CD1c-positive myeloid dendritic cell (primary cell): Measurements from ENCODE around the gene NTM.
A peak's percentile ranks its signal among the peaks of the same experiment; 100 is the strongest.

ENCODE experiments used
- DNase-seq: peaks from one replicate; pipeline ENCODE4 v3.0.0-alpha.2; 2016; ENCODE audit errors: extremely low spot score

NTM gene

DNA sequence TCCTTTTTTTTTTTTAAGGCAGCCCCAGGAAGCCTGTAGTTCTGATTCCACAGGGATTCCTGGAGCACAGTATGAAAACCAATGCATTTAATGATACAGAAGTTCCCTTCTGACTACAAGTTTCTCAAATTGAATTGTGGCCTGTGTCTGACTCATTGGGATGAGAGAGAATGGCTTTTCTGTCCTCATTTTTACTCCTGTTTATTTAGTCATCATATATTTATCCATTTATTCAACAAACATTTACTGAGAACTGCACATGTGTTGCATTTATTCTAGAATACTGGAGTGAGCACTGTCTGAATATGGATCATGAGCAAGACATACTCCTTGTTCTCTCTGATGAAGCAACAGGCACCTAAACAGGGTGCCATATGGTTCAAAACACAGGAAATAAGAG lies 231.2 kb downstream of the NTM start:
- no peak for DNase-seq

DNA sequence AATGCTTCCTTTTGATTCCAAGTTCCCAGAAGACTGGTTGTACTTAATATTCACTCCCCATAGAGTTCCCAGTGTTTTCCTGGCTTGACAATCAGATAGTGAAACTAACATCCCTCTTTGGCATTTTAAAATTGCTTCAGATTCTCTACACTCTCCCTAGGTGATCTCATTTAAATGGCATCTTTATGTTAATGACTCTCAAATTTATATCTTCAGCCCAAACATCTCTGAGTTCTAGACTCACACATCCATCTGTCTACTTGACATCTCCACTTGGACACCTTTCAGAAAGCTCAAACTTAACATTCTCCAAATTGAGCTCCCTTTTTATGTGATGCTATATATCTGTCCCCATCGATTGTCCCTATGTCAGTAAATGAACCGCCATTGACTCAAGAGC lies 232.0 kb downstream of the NTM start:
- DNase-seq: no peak

DNA sequence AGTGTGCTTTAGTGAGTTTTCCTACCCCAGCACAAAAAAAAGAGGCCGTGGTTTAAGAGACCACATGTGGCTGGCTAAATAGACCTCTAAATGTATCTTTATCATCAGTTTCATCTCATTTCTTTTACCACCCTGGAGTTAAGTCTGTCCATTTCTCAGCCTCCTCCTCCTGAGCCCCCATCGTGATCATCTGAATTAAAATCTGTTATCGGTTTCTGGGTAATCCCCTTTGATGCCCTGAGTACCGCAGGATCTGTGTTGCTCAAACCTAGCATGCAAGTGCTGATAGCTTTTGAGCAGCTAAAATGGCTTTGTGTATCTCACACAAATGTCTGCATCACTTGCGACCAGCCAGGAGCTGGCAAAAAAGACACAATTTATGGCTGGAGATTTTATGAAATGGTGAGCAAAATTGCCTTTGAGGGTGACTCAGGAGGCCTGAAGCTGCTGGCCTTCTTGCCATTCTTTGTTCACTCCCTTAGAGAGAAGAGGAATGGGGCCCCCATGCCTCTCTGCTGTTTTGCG lies 236.5 kb downstream of the NTM start:
- DNase-seq: no peak

DNA sequence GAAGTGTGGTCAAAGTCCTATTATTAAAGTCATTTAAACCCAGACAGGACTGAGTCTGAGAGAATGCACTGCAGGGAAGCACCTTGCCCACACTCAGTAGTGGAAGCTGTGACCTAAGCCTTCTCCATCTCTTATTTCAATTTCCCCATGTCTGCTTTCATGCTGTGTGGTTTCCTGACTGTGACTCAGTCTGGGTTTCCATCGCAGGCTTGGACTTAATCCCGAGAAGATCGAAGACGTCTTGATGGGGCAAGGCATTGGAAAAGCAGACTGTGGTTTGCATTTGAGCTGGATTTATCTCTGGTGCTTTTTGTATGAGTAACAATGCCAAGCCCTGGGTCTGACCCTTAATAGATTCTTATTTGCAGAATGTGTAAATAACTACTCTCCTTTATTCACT lies 238.9 kb downstream of the NTM start:
- DNase-seq: no peak

DNA sequence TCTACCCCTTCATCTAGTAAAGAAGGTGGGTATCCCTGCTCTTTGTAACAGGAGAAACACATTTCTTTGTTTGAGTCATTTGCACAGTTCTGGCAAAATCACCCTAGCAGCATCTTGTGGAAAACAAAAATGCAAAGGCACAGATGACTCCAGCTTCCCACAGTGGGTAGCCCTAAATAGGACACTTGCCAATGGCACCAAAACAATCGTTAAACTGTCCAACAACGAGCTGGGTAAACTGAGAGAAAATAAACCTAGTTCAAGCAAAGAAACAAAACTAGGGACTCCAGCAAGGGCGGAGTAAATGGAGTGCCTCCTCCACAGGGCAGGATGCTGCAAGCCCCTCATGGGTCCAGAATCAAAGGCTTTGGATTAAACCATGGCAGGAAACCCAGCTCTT lies 239.5 kb downstream of the NTM start:
- no peak for DNase-seq

DNA sequence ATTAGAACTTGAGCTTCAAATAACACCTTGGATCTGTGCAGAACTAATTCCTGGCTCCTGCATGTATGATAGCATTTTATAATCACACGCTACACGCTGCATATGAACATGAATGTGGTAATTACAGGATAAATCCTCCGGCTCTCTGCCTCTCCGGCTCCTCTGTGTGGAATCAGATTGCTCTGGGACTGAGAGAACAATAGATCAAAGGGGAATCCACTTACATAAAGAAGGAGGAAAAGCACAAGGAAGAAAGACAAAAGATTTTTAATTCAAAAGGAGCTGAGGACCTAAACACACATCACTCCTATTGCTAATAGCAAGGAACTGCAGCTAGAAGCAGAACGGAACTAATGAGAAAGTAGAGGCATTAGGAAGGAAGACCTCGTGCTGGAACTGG lies 240.9 kb downstream of the NTM start:
- no peak for DNase-seq

DNA sequence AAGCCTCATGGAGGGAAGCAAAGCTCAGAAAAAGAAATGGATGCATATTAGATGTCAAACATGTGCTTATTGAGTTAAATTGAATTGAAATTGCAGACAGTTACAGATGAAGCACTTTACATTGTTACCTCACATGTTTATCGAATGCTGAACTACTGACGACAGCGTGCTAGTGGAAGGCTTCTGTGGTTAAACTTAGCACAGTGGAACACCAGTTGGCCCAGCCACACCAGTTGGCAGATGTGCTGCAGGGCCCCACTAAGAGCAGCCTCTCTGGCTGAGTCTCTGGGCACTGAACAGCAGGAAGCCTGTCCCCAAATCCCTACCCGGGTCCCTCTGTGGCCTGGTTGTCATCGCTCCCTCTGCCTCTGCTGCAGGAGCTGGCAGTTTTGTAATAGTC lies 242.1 kb downstream of the NTM start:
- no peak for DNase-seq

DNA sequence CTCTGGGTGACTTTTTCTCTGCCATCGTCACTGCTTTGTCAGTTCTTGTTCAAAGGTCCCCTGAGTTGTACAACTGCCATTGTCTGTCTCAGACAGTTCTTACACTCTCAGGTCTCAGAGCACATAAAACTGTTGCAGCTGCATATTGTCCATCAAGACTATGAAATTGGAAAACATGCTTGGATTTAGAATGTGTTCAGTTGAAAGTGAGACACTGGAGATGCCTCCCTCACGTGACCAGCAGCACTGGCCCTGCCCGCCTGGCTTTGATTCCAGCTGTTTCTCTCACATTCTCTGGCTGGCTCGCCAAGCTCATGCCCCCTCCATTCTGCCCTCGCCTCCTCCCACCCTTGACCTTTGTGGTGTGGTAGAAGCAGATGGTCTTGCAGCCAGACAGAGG lies 244.2 kb downstream of the NTM start:
- DNase-seq: no peak

DNA sequence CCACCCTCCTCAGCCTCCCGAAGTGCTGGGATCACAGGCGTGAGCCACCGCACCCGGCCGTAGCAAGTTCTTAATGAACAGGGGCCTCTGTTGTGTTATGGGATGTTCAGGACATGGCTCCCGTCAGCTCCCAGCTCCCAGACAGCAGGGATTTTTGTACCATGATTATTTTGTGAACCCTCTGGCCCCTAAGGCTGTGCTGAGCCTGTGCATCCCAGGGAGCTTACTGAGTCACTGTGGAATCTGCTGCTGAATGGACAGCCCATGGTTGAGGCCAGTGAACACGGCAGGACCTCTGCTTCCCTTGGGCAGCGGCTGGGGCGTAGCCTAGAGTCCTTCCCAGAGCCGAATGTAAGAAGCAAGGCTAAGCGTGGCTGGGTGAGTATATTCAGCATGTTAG lies 245.2 kb downstream of the NTM start:
- no peak for DNase-seq

DNA sequence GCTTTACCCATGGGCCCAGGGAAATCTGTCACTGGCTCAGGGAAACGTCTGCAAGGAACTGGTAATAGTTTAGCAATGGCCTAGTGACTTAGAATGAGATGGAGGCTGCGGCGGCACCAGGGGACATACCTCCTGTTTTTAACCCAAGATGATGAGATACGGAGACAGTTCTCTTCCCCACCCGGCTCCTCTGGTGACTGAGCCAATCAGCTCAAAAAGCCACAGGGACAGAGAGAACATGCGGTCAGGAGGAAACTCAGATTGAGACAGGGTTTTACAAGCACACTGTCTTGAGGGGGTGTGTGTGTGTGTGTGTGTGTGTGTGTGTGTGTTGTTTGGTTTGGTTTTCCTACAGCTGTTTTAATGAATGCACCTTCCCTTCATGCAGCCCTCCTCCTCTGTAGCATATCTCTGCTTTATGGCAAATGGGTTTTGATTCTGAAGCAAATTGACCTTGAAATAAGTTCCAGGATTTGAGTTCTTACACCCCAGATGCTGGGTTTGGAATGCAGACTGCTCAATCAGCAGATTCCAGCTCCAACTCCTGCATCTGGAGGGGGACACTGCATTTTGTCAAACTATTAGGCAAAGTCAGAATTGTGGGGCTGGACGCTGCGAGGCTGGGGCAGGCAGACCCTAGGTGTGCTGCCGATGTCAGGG lies 246.2 kb downstream of the NTM start:
- no peak for DNase-seq

DNA sequence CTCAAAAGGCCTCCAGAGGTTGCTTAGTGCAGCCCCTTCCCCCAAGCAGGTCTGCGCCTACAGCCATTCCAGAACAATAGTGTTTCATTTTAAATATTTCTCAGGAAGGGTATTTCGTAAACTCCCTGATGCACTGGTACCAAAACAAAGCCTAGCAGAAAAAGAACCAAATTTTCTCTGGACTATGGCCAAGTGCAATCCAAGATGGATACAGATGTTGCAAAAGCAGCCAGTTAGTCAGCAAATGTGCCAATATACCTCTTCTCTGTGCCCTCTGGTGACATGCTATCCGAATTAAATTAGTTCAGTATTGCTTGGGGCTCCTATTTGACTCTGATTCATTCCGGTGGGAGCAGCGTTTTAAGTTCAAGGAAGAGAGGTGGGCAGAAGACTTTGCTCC lies 247.8 kb downstream of the NTM start:
- DNase-seq: no peak

DNA sequence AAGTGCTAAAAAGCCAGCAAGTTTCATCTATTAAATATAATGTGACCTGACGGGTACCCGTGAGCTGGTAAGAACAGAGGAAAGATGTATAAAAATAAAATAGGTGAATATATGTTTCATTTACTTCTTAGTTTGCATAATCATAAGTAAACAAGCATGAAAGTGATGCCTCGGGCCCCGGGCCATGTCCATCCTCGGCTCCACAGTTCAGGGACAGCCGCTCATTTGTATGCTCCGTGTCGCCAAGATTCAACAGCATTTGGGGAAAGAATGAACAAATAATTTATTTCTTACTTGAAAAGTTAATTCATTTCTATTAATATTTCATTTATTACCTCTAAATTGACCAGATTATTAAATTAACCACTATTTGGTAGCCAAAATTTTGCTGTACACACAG lies 251.8 kb downstream of the NTM start:
- no peak for DNase-seq

DNA sequence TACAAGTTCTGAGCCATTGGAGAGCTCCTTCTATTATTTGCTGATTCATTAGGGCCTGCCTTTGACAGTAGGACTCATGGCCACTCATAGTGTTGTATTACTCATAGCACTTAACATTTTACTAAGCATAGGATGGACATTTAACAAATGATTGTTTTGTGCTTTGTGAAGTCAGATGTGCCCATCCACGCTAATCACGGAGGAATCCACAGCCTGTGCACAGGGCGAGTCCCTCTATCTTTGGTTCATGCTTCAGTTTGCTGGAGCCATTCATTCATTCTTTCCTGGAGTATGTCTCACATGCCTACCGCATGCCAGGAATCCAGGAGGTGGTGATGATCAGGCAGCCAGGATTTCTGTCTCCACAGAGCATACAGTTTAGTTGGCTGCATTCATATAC lies 254.1 kb downstream of the NTM start:
- no peak for DNase-seq

DNA sequence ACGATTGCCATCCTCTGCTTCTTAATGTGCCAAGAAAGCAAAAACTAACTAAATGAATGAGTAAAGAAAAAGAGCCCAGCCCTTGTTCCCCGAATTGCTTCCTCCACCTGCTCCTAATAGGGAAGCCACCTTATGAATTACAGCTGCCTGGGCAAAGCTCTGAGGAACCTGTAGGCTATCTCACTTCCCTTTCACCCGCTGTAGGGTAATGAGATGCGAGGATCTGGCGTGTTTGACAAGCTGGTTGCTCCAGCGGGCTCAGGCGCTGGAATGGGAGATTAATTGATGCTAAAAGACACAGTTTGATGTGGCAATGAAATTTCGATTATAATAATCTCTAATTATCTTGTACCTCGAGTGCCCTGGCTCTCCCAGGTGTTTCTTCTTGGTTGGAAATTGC lies 256.4 kb downstream of the NTM start:
- peak; percentile 1 for DNase-seq

DNA sequence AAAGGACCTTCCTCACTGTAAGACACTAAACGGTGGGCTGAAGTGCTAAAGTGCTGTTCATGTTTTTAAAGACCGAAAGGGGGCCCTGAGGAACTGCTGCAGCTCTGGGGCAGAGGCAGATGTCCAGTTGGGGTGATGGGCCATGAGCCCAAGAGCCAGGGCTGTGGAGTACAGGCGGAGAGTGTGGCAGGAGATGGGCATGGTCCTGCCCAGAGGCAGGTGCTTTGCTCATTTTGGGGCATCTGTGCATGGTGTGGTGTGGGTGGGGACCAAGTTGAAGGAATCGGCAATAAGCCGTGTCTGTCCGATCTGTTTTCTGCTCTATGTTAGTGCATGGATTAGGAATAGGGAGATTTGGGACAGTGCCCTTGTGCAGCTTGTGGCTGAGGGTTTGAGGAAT lies 258.3 kb downstream of the NTM start:
- DNase-seq: no peak

DNA sequence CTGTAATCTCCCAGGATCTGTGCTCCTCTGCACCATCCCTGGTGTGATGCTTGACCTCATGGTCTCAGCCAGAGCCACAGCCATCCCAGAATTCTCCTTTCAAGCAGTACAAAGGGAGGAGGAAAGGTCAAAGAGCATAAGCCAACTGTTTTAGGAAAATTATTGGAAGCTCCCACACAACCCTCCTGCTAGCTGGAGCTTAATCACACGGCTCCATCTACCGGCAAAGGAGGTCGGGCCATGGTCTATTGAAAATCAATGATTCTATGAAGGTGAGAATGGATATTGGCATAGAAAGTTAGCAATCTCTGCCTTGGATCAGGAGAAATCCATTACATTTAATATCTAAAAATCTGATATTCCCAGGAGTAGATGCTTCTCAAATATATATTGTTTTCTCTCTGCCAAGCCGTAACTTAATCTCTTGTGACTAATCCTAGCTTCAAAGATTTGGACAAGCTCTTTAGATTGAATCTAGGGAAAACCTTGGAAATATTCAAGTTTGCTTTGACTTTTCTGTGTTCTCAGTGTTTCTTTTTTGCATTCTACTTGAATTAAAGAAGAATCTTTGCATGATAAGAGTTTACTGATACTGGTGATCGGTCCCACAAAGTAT lies 259.6 kb downstream of the NTM start:
- no peak for DNase-seq

DNA sequence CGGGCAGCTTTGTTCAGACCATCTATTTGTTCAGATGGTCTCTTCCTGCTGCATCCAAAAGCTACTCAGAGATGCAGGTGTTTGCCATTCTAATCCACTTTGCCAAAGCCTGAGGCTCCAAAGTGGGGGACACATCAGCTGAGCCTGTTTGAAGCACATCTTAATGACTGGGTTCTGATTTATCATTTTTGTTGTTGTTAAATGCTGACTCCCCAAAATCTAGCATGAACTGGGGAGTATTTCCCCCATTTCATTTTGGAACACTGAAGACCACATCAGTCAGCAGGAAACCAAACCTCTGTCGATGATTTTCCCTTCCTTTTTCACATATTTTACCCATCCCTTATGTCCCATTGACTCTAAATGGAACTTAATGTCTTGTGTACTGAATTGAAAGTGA lies 262.6 kb downstream of the NTM start:
- DNase-seq: no peak

DNA sequence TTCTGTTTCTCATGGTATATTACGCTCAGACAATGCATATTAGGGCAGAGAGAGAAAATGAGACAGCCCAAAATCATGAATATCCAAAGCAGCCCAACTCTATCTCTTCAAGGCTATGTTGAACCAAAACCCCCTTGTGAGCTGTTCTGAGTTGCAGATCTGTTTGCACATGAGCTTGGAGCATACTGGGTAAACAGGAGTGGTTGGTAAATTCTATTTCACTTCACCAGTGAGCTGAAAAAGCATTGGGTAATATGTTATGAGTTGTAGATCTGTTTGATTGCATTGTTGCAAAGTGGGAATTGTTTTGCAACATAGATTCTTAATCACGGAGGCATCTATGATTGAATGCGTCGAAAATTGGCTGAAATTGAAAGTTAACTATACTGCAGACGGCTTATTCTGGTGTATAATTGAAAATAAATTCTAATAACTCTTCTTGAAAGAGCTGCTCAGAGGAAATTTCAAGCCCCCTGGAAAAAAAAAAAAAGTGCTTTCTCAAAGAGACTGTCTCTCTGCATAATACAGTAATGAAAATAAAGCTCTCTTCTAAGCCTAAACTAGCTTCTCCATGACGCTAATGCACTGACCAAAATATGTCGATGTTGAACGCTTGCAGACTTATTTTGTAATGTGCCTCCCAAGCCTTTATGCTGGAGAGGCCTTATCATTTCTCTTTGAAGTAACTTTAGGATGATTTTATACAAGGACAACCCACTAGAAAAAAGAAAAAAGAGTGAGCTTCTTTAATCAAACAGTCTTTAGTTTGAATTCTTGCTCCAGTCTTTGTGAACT lies 263.7 kb downstream of the NTM start:
- DNase-seq: no peak

DNA sequence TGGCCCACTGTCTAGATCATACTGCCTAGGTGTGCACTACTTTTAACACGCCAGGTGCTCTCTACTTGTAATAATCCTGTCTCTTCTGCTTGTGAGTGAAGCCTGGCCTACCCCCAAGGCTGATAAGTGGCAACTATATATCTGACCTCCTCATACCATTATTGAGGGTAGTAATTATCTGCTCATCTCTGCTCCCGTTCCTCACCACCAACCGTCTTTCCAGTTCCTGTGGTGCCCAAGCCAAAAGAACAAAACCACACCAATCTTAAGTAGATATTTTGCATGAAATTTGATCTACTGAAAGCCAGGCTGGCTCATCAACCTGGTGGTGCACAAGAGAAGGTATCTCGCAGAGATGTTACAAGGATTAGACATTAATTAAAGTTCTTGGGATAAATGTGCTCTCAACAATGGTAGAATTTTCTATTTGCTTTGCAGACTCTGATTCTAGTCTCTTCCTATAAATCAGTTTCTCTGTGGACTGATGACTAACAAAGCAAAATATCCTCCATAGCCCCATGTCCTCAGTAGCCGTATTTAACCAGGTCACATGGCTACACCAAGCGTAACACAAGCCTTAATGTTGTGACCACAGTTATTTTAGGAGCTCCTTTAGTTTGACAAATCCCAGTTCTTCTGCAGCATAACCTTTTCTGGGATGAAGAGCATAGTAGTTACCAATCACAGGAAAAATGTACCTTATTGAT lies 267.2 kb downstream of the NTM start:
- no peak for DNase-seq

DNA sequence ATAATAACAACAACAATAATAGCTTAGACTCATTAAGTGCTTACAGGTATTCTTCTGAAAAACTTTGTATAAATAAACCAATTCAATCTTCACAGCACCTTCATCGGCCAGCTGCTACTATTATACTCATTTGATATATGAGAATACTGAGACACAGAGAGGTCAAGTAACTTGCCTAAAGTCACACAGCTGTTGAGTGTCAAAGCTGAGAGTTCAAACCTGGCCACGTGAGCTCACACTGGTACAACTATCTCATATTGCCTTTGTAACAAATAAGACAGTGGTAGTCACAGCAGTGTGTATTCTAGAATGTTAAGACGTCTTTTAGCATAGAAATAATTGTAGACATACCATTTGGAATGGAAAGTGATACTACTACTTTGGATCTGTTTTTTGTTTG lies 268.5 kb downstream of the NTM start:
- no peak for DNase-seq

DNA sequence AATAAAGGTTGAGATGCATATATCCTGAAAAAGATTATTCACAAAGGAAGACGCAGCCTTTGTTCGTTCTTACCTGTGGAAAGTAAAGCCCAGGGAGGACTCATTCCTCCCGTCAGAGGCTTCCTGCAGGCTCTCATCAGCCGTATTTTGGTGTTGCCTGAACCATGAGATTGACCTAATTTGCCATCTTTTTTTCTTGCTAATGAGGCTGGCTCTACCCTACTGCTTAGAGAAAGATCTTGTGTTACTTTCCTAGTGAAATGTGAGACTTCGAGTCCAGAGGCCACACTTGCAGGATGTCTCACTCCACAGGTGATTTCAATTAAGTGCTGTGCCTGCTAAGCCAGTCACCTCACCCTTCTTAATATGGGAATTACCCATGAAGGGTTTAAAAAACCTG lies 269.9 kb downstream of the NTM start:
- DNase-seq: no peak

DNA sequence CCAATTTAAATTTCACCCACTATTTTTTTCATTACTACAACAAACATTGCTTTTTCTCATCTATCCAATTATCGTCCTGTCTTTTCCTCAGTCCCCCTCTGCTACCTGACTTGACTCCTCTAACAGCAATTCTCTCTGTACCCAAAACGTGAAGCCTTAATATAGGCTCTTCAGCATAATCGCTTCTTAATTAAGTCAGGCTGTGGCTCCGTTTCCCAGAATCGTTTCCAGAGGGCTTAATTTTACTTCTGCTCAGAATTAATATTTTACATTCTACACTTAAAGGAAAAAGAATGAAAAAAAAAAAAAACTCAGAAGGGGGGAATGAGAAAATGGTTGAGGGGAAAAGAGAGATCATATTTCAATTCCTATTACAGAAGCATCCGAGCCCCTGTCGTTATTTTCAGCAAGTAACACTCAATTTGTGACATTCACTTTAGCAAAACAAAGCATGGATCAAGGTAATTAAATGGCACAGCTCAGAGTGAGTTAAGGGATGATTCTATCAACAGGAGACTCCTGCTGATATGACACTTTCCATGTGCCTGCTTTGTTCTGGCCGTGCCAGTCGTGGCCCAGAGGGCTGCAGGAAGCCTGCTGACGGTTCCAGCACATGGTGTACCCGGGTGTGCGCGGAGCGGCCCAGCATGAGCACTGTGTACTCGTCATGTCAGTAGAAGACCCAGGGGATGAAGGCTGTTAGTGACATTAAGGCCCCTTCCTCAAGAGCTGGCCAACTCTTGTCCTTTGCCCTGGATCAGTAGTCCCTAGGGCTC lies 272.5 kb downstream of the NTM start:
- DNase-seq: no peak
